HS-27A (cell line): ENCODE results near the gene RPL31.

Experiments
- DNase-seq: peaks from one replicate; pipeline ENCODE4 v3.0.0-alpha.2; 2012; ENCODE audit warnings: low read depth, missing footprints

The RPL31 gene

GRCh38 chr2:100997509-100998234 is 4.4 kb upstream of the RPL31 start:
- DNase-seq = no peak

- no peak for DNase-seq
Measured at GRCh38 chr2:100998235-100998573, 3.9 kb upstream of the RPL31 start.

- DNase-seq = no peak
Measured at GRCh38 chr2:100999995-101000394, 2.1 kb upstream of the RPL31 start.

GRCh38 chr2:101002562-101003277 is 631 bp downstream of the RPL31 start:
- DNase-seq = no peak

DNA sequence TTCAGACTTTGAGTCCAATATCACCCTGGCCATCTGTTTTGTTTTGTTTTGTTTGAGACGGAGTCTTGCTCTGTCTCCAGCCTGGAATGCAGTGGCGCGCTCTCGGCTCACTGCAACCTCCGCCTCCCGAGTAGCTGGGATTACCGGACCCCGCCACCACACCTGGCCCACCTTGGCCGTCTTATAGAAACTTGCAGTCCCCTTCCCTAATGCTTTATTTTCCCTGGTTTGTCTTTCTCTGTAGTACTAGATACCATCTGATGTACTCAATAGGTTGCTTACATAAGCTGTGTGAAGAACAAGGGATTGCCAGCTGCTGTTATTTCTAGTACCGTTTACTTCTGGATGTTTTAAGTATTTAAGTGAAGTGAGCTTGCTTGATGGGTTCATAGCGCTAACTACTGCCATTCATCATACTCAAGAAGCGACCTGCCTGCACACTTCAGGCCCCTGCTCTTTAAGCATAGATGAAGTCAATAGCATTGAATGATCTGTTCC is 1.2 kb downstream of the RPL31 start:
- no peak for DNase-seq

DNA sequence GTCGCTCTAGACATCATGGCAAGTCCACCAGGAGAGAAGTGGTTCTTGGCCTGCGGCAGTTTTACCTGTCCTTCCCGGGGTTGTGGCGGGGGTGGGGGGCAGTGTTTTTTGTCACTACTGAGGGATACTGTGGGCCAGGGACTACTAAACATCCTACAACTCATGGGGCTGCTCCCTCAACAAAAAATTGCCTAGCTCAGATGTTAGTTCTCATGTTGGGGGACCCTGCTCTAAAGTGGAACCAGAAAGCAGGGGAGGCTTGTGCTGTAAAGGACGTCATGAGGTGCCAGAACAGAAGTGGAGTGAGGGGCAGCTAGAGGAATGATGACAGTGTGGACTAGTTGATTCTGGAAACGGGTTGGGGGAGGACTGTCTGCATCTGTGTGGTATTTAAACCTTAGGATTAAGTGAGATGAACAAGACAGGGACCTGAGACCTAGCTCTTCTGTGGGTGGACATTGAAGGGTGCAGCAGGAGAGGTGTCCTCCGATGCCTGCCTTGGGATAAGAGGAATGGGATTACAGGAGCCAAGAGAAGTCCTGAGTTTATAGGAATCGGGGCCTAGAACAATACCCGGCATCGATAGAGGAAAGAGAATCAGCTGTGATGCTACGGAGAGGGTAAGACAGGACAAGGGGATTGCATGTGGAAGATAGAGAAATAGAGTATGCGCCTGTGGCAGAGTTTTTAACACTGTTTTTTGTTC is 2.7 kb downstream of the RPL31 start:
- no peak for DNase-seq

- no peak for DNase-seq
Measured at GRCh38 chr2:101006065-101006715, 4.1 kb downstream of the RPL31 start.

- DNase-seq = no peak
Measured at GRCh38 chr2:101007415-101008345, 5.6 kb downstream of the RPL31 start.

- no peak for DNase-seq
Measured at GRCh38 chr2:101011152-101011551, 9.1 kb downstream of the RPL31 start.

- DNase-seq = no peak
Measured at GRCh38 chr2:101012054-101012705, 10.1 kb downstream of the RPL31 start.

- DNase-seq = no peak
Measured at GRCh38 chr2:101012706-101013181, 10.7 kb downstream of the RPL31 start.

DNA sequence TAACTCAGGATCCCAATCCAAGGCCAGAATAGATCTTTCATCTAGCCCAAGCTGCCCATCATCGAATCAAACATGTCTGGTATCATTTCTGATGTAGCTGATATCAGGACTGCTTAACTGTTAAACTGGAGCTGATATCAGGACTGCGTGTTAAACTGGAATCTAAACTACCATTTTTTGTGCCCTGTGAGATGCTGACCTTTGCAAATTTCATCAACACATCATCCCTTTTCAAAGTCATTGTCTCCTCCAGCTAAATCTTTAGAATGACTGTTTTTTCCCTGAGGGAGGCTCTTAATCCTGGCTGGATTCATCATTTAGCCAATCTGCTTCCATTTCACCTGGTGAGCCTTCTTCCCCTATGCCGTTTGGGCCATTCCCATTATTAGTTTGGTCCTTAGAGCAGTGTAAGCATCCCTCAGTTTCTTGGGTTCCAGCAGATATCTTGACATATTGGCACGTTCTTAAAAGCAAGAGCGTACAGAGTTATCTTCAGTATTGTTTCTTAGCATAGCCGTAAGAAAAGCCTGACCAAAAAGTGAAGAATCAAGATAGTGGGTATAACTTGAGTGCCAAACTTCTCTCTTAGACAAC is 12.3 kb downstream of the RPL31 start:
- no peak for DNase-seq

DNA sequence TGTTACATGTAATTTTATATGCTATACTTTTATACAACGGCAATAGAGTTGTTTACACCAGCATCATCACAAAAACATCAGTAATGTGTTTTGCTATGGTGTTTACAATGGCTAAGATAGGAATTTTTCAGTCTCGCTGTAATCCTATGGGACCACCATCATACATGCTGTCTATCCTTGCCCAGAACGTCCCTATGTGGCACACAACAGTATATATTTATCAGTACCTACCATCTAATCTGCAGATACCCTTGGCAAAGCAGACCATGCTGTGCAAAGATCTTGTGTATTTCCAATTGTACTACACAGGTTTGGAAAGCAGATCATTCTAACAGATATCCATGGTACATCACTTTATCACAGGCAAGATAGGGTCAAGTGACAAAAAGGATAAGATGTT is 15.3 kb downstream of the RPL31 start:
- no peak for DNase-seq

DNA sequence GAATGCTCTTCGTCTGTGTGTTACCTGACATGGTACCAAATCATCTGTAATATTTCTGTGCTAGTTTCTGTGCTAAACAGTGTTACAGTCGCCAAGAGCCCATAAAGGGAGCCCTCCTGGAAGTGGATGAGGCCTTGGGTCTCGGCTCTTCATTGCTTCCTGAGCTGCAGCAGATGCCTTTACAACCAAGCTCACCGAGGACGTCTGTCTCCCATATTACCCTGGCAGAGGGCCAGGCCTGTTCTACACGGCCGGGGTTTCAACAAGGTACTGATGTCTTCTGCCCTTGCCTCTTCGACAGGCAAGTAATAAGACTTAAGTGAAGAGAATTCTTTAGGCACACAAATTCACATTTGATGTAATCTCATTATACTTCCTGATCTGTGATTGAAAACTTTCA is 16.8 kb downstream of the RPL31 start:
- DNase-seq = no peak

DNA sequence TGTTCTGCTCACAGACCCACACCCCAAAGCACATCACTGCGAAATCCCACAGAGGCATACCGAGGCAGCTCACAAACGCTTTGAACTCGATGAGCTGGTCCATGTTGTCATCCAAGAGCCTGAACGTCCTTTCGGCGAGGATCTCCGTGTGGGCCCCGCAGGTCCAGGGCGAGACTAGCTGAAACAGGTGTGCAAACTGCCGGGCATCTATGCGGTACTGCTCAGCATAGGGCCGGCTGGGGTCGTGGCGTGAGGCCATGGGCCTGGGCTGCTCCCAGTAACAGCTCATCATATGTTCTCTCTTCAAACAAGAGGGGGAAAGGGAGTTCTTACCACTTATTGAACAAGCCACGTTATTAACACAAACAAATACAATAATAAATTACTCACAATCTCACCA is 20.1 kb downstream of the RPL31 start:
- no peak for DNase-seq

DNA sequence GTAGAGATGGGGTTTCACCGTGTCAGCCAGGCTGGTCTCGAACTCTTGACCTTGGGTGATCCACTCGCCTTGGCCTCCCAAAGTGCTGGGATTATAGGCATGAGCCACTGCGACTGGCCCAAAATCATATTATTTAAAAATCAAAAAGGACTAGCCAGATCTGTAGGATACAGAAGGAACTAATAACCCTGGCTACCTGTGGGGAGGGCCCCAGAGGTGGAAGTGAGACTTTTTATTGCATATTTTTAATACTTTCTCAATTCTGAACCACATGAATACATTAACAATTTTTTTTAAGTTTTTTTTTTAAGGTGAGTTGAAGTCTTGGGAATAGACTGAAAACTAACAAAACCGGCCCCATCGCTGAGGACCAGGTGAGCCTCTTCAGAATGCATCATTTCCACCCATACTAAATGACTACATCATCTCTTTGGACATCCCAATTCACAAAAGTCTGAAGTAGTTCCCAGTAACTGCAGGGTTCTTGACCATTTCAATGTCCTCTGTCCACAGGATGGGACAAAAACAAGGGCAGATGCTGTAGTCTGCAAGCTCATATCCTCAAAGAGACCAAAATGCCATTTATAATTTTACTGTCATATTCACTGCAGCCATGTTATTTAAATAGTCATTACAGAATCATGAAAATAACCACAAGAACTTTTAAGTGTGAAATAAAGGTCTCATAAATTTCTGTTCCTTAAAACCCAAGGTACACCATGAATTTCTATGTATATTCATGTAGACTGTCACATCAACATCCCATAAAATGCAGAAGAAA is 21.4 kb downstream of the RPL31 start:
- no peak for DNase-seq

- no peak for DNase-seq
Measured at GRCh38 chr2:101025561-101025960, 23.5 kb downstream of the RPL31 start.

GRCh38 chr2:101026253-101026701 is 24.2 kb downstream of the RPL31 start:
- DNase-seq = no peak

GRCh38 chr2:101026923-101027469 is 24.9 kb downstream of the RPL31 start:
- DNase-seq = no peak
